Measurements from ENCODE around the gene MYO5A.

DNA sequence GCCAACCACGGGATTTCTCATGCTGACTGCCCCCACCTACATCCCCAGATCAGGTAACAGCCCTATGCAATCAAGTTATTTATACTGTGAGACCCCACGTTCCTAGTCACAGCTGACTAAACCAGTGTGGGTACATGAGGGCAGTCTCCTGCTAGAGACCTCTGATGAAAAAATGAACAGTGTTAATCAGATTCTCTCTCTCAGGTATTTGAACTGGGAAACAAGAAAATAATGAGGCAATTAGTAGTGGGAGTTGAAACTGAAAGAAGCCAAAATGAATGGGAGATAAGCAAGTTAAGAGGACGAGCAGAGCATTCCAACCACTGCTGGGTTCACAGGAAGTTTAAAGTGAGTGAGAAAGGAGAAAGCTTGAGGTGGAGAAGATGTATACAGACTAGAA lies 134.6 kb downstream of the MYO5A start:
- TF ChIP-seq, protein P1, sequence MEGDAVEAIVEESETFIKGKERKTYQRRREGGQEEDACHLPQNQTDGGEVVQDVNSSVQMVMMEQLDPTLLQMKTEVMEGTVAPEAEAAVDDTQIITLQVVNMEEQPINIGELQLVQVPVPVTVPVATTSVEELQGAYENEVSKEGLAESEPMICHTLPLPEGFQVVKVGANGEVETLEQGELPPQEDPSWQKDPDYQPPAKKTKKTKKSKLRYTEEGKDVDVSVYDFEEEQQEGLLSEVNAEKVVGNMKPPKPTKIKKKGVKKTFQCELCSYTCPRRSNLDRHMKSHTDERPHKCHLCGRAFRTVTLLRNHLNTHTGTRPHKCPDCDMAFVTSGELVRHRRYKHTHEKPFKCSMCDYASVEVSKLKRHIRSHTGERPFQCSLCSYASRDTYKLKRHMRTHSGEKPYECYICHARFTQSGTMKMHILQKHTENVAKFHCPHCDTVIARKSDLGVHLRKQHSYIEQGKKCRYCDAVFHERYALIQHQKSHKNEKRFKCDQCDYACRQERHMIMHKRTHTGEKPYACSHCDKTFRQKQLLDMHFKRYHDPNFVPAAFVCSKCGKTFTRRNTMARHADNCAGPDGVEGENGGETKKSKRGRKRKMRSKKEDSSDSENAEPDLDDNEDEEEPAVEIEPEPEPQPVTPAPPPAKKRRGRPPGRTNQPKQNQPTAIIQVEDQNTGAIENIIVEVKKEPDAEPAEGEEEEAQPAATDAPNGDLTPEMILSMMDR (IDR thresholded peaks at IDR 0.05 in 4 of 5, conservative IDR thresholded peaks at IDR 0.05 in 1 of 5): no peak
- peak in 1 of 2 donors; percentile 10 for TF ChIP-seq POLR2A (IDR thresholded peaks at IDR 0.05)

Measured in gastrocnemius medialis (tissue), 4 donors.